ENCODE data around the gene PKN1.

GRCh38 chr19:14517446-14517839 lies 84.3 kb downstream of the PKN1 start:
- TF ChIP-seq CTCF (IDR thresholded peaks at IDR 0.05; ENCODE audit: low read depth, low read length) (no peak), EZH2phosphoT487 (IDR thresholded peaks at IDR 0.05; ENCODE audit: low read depth) (no peak)
